OCI-M2 (cell line): ENCODE results near the gene ZKSCAN3.
"Not testable (repeated sequence)": the region's sequence is repeated elsewhere in the genome, so short reads cannot be mapped to it uniquely, and the experiment has no call there.

Experiments
- DNase-seq: peaks from one replicate; lab custom pipeline; 2025; ENCODE audit not compliant: unreplicated experiment; lab: John Stamatoyannopoulos, UW

ZKSCAN3 gene

DNA sequence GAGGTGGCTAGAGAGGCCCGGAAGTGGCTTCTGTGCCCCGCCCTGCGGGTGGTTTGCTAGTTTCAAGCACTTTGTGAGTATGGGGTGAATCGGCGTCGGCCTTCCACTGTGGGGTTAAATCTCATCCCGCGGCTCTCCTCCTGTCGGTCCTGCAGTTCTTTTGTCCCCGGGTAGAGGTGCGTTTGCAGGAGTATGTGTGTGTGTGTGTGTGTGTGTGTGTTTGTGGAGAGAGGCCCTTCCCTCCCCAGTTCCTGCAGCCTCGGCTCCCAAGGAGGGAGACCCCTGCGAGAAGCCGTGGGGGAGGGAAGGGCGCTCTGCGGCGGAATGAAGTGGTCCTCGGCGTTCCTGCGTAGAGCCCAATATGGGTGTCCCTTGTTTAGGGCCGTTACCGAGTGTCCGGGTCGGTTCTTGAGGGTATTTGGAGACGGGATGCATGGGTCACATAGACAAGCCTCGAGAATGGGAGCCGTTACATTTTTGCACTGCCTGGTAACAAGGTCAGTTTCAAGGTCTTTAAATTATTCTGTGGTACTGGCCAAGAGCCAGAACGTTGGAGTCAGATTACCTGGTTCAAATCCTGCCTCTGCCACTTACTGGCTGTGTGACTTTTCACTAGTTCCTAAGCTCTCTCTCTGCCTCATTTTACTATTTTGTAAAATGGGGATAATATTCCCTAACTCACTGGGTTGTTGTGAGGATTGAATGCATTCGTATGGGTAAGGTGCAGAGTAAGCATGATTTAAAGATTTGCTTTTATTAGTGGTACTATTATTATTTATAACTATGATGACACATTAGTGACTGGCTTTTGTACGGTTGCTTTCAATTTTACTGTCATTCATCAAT lies at the start of gene ZKSCAN3:
Gene ZKSCAN3, plus strand, starts transcription at position 56 of the 846 bp plus-strand sequence. CDS start 9,640 bp downstream, outside the sequence.
- peak; percentile 67 for DNase-seq

DNA sequence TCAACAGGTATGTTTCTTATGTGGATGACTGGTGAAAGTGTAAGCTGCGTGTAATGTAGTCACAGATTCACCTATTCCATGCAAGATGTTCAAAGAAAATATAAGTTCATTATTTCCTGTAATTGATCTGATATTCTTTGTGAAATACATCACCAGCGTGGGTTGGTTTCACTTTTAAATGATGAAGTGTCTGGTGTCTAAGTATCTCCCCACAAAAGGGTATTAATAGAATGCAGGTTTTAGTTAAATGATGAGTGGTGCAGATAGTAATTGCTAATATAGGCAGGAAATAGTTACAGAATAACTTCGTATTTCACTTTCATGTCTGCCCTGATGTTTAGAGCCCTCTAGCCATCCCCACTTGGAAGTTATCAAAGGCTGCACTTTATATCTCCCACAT lies 46.2 kb upstream of the ZKSCAN3 start:
- DNase-seq: no peak

DNA sequence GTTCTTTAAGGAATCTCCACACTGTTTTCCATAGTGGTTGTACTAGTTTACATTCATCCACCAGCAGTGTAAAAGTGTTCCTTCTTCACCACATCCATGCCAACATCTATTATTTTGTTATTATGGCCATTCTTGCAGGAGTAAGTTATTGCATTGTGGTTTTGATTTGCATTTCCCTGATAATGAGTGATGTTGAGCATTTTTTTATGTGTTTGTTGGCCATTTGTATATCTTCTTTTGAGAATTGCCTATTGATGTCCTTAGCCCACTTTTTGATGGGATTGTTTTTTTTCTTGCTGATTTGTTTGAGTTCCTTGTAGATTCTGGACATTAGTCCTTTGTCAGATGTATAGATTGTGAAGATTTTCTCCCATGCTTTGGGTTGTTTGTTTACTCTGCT lies 43.4 kb upstream of the ZKSCAN3 start:
- not testable (repeated sequence) for DNase-seq

DNA sequence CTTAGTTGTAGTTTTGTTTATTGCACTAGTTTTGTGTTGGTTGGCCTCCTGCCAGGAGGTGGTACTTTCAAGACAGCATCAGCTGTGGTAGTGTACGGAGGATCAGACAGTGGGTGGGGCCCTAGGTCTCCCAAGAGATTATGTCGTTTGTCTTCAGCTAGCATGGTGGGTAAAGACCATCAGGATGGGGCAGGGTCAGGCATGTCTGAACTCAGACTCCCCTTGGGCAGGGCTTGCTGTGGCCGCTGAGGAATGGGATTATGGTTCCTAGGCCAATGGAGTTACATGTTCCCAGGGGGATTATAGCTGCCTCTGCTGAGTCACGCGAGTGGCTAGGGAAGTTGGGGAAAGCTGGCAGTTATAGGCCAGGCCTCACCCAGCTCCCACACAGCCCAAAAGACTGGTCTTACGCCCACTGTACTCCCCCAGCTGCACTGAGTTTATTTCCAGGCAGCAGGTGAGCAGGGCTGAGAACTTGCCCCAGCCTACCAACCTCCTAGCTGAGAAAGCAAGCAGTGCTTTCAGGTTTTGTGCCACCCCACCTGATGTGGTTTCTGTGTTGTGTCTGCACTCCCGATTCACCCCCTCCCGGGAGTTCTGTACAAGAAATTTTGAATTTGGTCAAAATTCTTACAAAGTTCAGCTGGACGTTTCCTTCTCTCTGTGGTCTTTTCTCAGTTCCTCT lies 38.5 kb upstream of the ZKSCAN3 start:
- no peak for DNase-seq

DNA sequence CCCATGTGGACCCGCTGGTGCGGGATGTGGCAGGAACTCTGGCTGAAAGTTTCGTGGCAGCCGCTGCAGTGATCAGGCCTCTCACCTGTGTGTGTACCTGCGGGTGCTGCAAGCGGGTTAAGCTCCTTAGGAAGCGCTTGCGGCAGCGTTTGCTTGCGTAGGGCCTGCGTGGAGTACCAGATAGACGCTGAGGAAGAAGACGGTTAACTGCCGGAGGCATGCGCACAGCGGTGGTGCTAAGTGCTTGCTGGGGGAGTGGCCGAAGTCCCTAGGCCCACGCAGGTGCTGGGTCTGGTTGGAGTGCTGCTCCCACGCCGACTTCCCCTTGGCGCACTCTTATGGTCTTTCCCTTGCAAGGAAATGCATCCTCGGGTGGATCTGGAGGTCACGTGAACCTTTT lies 36.8 kb upstream of the ZKSCAN3 start:
- DNase-seq: no peak

DNA sequence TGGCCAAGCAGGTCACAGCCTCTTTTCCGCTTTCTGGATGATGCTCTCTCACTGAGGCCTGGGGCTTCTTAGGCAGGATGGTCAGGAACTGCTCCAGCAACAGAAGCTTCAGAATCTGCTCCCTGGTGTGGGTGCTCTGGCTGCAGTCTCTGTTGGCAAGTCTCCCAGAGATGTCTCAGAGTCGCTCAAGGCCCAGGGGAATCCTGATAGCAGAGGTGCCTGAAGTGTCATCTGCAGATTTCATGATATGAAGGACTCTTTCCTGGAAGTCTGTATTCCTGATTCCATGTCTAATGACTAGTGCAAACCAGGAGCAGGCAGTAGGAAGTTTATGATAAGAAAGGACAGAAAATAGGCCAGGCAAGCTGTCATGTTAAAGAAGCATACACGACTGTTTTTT lies 34.1 kb upstream of the ZKSCAN3 start:
- DNase-seq: no peak

DNA sequence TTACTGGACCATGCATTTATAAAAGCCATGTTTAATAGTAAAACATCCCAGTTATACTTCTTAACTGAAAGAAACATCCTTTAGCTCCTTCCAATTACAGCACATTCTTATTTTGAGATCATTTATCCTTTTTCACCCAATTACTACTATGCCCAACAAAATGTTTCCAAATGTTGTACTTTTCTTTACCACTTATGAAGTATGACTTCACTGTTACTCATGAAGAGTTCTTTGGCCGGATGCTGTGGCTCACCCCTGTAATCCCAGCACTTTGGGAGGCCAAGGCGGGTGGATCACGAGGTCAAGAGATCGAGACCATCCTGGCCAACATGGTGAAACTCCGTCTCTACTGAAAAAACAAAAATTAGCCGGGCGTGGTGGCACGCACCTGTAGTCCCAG lies 31.9 kb upstream of the ZKSCAN3 start:
- DNase-seq: not testable (repeated sequence)

DNA sequence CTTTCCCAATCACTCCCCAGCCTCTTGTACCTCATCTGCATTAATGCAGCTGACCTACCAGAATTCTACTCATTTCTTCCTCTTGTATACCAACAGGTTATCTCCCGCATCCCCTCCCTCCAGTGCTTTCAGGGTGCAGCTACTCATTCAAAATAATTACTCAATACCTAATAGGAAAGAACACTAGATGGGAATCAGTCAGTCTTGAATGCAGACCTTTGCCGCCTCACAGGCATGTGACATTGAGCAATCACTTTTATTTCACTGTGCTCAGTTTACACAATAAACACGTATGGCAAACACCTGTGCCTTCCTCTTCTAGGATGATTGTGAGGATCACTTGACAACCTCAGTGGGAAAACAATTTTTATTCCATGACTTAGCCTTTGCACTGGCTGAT lies 27.1 kb upstream of the ZKSCAN3 start:
- no peak for DNase-seq

DNA sequence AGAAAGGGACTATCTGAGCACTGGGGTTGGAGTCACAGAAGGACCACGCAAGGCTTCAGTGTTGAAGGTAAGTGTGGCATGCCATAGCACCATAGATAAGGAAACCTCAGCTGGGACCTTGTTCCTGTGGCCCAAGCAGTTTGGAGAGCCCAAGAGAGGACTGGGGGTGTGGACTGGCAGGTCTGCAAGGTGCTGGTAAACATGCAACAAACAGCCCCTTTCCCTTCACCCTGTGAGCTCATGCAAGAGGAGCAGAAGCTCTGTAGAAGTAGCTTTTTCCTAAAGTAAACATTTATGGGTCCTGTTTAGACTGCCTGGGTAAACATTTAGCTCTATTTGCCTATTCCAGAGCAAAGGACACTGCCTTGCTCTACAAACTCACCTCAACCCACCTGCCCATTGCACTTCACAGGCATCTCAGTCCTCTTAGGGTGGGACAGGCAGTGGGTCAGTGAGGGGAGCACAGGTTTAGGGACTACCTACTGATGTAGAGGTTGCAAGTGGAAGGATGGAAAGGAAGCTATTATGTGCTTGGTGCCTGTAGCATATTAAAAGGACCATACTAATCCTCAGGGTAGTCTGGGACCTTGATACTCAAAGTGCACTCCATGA lies 25.8 kb upstream of the ZKSCAN3 start:
- no peak for DNase-seq

DNA sequence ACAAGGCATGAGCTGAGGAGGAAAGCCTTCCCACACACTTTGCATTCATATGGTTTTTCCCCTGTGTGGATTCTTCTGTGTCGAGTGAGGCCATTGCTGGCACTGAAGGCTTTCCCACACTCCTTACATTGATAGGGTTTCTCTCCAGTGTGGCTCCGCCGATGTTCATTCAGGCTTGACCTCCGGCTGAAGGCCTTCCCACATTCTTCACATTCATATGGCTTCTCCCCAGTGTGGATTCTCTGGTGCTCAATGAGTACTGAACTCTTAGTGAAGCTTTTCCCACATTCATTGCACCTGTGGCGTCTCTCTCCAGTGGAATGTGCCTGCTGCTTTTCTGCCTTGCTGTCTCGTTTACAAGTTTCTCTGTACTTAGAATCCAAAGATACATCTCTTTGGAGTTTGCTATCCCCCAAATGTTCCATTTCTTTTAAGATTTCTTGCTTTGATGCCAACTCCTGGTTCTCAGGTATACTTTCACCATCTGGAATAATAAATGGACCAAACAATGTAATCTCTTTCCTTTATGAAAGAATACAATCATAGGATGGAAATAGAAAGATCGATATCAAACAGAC lies 23.3 kb upstream of the ZKSCAN3 start:
- DNase-seq: no peak

DNA sequence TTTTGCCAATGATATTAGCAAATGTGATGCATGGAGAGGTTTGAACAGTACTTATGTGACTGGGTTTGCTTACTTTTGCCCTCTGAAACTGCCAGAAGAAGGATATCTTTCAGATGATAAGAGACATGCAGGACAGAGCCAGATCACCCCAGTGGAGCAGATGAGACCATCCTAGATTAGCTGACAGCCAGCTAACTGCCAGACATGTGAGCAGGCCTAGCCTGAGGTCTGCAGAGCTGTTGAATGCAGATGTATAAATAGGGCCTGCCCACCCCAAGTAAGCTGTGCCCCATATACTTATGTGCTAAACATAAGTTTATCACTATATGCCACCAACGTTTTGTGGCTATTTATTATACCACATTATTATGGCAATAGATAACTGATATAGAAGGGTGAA lies 19.7 kb upstream of the ZKSCAN3 start:
- no peak for DNase-seq

DNA sequence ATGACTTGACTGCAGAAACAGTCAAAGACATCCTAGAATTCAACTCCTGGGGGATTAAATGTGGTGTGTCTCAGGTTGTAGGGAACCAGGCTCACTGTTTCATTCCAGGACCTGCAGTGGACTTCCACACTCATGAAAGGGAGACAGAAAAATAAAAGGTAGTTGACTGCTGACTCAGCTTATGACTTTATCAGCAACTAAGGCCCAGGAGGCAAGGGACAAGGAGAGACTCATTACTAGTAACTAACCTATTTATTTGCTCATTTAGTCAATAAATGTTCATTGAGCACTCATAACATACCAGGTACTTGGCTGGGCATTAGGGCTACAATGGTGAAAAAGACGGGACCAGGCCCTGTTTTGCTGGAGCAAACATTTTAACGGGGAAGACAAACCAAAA lies 16.7 kb upstream of the ZKSCAN3 start:
- no peak for DNase-seq

DNA sequence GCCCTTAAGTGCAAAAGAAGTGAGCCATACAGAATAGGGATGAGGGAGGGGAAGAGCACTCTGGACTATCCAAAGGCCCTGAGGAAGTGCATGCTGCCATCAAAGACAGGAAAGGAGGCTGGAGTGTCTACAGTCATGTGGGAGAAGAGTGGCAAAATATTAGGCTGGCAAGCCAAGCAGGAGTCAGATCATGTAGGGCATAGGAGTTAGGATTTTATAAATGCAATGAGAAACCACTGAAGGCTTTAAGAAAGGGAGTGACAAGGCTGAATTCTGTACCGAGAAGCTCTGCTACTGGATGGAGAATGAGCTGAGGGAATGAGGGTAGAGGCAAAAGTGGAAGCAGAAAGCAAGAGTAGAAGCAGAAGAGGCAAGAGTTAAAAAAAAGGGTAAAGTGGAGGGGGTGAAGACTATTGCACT lies 16.1 kb upstream of the ZKSCAN3 start:
- DNase-seq: no peak

DNA sequence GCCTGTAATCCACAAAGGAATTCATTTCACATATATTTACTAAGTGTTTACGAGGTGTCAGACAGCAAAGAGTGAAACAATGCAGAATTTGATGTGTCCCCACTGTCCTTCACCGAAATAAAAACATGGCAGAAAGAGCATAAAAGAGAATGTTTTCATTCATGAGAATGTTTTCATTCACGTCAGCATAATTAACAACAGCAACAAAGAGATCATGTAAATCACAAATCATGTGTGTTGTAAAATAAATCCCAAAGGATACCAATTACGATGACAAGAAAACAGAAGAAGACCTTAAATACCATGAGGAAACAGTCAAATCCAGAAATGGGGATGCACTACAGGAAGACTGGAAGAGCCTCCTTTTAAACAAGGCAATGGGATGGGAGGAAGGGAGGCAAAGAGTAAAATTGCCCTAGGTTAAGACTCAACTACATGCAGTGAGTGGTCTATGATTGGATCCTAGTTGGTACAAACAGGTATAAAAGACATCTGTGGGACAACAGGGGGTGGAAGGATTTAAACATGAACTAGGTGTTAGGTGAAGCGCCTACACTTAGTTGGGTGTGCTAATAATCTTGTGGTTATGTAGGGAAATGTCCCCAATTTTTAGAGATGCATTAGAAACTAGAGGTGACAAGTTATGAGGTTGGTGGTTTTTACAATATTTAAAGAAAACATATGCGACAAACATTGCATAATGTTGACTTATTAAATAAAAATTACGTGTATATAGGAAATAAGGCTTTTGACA lies 15.3 kb upstream of the ZKSCAN3 start:
- DNase-seq: no peak

DNA sequence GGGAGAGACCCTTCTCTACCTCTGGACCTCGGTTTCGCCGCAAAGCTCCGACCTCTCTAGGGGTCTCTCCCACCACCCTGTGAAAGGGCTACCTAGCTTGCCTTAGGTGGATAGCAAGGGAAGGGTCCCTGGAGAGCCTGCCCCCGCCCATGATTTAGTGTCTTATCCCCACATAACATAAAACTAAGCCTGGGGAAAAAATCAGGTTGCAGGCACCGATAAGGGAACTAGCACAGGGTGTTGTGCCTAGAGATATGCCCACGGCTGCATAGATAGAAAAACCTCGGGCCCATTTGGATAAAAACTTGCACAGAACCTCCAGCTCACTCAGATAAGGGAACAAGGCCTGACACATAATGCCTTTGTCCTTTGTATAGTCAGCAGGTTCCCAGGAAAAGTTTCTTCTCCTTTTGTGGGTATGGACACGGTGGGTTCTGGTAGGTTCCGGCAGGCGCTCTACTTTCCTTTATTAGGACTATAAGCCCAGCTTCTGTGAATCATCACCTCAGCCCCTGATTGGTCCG lies 14.6 kb upstream of the ZKSCAN3 start:
- peak; percentile 99 for DNase-seq

DNA sequence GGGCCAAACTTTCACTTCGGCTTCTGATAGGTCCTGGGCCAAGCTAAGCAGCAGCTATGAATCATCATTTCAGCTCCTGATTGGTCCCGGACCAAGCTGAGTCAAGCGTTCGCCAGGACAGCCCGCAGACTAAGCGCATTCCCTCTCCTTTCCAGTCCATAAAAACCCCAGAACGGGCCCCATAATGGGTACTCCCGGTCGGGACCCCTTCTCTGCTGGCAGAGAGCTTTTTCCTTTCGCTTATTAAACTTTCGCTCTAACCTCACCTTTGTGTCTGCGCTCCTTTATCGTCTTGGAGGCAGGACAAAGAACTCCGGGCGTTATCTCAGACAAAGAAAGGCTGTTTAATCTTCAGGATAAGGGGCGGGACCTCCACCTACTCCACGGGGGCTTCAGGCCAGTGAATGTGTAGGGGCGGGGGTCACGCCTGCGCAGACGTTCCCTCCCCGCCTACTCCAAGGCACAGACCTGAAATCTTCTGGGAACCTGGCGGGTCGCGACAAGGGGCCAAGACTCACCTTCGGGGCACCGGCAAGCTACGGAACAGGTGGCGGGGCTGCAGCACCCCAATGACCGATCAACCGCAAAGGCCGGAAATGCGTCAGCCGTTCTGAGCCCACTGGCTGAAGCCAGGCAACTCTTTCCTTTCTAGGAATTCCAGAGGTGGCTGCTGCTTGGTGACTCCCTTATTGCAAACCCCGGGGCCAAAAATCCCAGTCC lies 14.0 kb upstream of the ZKSCAN3 start, which contains the start of gene ZSCAN31:
Gene ZSCAN31, minus strand, starts transcription at position 585 of the 720 bp plus-strand sequence. CDS start 6,465 bp downstream, outside the sequence.
- DNase-seq: peak; percentile 97

DNA sequence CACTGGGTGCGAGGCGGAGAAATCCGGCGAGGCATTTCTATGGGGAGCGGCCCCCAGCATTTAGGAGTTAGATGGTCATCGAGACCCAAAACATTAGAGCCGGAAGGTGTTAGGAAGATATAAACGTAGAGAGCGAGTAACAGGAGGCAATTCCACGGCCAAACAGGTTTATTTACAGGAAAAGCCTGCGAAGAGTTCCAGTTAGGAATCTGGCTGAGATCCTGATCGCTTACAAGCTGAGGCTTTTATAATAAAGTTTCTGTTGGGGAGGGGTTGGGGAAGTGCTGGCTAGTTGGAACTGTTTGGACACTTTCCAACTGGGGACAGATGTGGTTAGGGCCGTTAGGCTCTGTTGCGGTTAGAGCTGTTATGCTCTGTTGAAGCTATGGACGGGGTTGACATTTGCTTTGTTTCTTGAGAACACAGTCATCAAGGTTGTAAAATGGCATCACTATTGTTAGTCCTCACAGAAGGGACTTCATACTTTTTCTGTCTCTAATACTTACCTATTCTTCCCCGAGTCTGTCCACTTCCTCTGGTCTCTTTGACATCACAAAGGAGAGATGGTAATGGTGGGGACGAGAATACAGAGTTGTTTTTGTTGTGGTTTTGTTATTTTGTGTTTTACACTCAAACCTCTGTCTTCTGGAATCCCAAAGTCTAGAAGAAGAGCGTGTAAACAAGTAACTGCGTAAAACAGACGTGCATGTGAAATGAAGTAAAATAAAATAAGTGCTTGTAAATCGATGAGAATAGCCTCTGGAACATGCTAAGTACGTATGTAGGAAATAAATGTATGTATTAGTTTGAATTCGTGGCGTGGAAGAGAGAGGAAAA lies 13.2 kb upstream of the ZKSCAN3 start:
- peak; percentile 68 for DNase-seq

DNA sequence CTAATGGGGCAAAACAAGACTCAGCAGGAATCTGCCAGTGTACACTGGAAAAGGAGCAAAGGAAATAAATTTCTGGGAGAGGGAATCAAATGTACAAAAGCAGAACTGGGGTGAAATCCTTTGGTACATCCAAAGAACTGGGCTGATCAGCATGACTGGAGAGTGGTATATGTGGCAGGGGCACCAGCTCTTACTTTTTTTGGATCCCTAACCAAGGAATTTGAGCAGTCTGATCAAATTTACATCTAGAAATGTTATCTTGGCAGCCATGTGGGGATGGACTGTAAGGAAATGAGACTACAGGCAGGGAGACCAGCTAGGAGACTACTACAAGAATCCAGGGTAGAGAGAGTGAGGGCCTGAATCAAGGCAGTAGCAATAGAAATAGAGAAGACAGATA lies 12.6 kb upstream of the ZKSCAN3 start:
- no peak for DNase-seq
